Measurements from ENCODE around the gene KRTAP13-1. TPM values are rescaled to one million over a fixed set of nuclear protein-coding genes. Genes with fewer than 3 reads are reported as not detected.

The KRTAP13-1 gene

DNA sequence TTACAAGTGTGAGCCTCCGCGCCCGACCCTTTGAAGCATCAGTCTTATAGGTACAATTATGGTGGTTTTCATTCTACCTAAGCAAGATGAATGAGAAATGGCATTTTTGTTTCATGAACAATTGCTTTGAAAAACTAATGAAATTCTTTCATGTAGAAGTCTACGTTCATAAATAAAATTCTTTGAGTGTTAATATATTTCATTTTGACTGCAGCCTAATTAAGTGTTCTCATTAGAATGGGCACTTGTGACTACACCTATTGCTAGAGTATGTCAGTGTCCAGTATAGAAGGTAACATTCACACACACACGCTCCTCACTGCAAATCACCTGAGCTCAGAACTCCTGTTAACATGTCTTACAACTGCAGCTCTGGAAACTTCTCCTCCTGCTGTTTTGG, 44.1 kb downstream of the KRTAP13-1 start, which contains the start of gene KRTAP15-1:
KRTAP15-1 (plus strand) TSS at position 301 of the 400 bp plus-strand sequence; CDS start at position 354, 53 bp downstream.
- no peak within 1 kb of the TSS for H3K27ac ChIP-seq (replicated peaks)
- H3K27me3 ChIP-seq (ENCODE audit: insufficient read depth, poor library complexity, severe bottlenecking), result no peaks in the 10 kb centered on the region
- no peak within 1 kb of the TSS for H3K4me3 ChIP-seq (replicated peaks; ENCODE audit: insufficient read depth, low read length)
- no peak for DNase-seq (ENCODE audit: low read depth in 1 of 2, low spot score in 1 of 2)
- no peak for TF ChIP-seq SPI1 (IDR thresholded peaks at IDR 0.05; ENCODE audit: borderline replicate concordance, low read depth)
- TF ChIP-seq POLR2AphosphoS5 (IDR thresholded peaks at IDR 0.05; ENCODE audit: low read depth), result no peak
- TF ChIP-seq GABPA (IDR thresholded peaks at IDR 0.05; ENCODE audit: low read depth), result no peak
- TF ChIP-seq, protein P1, sequence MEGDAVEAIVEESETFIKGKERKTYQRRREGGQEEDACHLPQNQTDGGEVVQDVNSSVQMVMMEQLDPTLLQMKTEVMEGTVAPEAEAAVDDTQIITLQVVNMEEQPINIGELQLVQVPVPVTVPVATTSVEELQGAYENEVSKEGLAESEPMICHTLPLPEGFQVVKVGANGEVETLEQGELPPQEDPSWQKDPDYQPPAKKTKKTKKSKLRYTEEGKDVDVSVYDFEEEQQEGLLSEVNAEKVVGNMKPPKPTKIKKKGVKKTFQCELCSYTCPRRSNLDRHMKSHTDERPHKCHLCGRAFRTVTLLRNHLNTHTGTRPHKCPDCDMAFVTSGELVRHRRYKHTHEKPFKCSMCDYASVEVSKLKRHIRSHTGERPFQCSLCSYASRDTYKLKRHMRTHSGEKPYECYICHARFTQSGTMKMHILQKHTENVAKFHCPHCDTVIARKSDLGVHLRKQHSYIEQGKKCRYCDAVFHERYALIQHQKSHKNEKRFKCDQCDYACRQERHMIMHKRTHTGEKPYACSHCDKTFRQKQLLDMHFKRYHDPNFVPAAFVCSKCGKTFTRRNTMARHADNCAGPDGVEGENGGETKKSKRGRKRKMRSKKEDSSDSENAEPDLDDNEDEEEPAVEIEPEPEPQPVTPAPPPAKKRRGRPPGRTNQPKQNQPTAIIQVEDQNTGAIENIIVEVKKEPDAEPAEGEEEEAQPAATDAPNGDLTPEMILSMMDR (IDR thresholded peaks at IDR 0.05; ENCODE audit: insufficient read depth, low read length), result no peak
- TF ChIP-seq, protein P2, sequence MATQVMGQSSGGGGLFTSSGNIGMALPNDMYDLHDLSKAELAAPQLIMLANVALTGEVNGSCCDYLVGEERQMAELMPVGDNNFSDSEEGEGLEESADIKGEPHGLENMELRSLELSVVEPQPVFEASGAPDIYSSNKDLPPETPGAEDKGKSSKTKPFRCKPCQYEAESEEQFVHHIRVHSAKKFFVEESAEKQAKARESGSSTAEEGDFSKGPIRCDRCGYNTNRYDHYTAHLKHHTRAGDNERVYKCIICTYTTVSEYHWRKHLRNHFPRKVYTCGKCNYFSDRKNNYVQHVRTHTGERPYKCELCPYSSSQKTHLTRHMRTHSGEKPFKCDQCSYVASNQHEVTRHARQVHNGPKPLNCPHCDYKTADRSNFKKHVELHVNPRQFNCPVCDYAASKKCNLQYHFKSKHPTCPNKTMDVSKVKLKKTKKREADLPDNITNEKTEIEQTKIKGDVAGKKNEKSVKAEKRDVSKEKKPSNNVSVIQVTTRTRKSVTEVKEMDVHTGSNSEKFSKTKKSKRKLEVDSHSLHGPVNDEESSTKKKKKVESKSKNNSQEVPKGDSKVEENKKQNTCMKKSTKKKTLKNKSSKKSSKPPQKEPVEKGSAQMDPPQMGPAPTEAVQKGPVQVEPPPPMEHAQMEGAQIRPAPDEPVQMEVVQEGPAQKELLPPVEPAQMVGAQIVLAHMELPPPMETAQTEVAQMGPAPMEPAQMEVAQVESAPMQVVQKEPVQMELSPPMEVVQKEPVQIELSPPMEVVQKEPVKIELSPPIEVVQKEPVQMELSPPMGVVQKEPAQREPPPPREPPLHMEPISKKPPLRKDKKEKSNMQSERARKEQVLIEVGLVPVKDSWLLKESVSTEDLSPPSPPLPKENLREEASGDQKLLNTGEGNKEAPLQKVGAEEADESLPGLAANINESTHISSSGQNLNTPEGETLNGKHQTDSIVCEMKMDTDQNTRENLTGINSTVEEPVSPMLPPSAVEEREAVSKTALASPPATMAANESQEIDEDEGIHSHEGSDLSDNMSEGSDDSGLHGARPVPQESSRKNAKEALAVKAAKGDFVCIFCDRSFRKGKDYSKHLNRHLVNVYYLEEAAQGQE (IDR thresholded peaks at IDR 0.05; ENCODE audit: insufficient replicate concordance, low read depth), result no peak

DNA sequence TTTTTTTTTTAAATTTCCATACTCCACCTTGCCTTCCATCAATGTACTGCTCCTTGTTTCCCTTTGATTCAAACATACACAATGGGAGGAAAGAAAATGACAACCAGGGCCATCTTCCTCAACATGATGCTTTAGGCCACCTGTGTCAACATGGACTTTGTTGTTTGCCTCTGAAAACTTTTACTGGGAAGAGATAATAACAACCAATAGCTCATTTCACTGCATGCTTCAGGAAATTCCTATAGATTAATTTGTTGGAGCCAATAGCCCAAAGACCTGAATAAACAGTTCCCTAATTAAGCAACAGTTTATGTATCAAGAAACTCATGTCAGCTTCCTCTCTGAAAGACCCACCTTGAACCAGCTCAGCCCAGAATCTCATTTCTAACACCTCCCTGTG, 47.4 kb downstream of the KRTAP13-1 start:
- H3K27me3 ChIP-seq (ENCODE audit: insufficient read depth, poor library complexity, severe bottlenecking), result no peaks in the 10 kb centered on the region
- no peak overlapping the region for H3K27ac ChIP-seq (replicated peaks)
- H3K4me3 ChIP-seq (replicated peaks; ENCODE audit: insufficient read depth, low read length), result no peak overlapping the region
- no peak for DNase-seq (ENCODE audit: low read depth in 1 of 2, low spot score in 1 of 2)
- TF ChIP-seq, protein P1 (IDR thresholded peaks at IDR 0.05; ENCODE audit: insufficient read depth, low read length), result no peak

DNA sequence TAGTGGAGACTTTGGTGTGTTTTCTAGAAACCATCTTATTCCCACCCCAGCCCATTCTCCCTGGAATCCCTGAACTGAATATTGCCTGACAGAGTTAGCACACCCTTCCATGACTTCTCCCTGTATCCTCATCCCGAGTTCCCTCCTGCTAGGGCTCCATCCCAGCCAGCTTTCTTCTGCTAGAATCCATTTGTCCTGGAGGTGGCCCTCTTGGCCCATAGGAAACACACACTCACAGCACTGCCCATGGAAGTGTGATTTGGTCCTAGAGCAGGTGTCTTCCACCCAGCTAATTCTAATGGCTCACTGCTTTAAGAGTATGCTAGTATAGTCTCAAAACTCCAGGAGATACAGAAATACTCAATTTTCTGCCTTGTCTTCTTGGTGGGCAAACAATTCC, 48.4 kb downstream of the KRTAP13-1 start:
- no peak for DNase-seq (ENCODE audit: low read depth in 1 of 2, low spot score in 1 of 2)
- TF ChIP-seq, protein P1 (IDR thresholded peaks at IDR 0.05; ENCODE audit: insufficient read depth, low read length), result no peak
- TF ChIP-seq GABPA (IDR thresholded peaks at IDR 0.05; ENCODE audit: low read depth) (no peak), POLR2AphosphoS5 (IDR thresholded peaks at IDR 0.05; ENCODE audit: low read depth) (no peak), SPI1 (IDR thresholded peaks at IDR 0.05; ENCODE audit: borderline replicate concordance, low read depth) (no peak)
- TF ChIP-seq, protein P2 (IDR thresholded peaks at IDR 0.05; ENCODE audit: insufficient replicate concordance, low read depth), result no peak

More for the DNA sequence above, 48.4 kb downstream of the KRTAP13-1 start:
- H3K4me3 ChIP-seq (replicated peaks; ENCODE audit: insufficient read depth, low read length), result no peak overlapping the region
- H3K27me3 ChIP-seq (ENCODE audit: insufficient read depth, poor library complexity, severe bottlenecking), result no peaks in the 10 kb centered on the region
- H3K27ac ChIP-seq (replicated peaks), result no peak overlapping the region

Small RNAs within 50 kb of the gene (microRNA-seq; reads per million reads assigned to microRNA genes)
- gene MIR4327, result not detected

Data from HL-60 (cell line).